Neural crest cell (in vitro differentiated cells): ENCODE measurements around the gene C16orf82. TPM values are rescaled to one million over a fixed set of nuclear protein-coding genes. Genes with fewer than 3 reads are reported as not detected.

Experiments used
- DNase-seq: peaks from one replicate; pipeline ENCODE4 v3.0.0; 2021; ENCODE audit warnings: low read depth, mixed read lengths, low spot score
- H3K27ac Mint-ChIP-seq: one replicate; pipeline ENCODE4 v1.8.0; 2021; ENCODE audit warnings: mild to moderate bottlenecking, mixed read lengths; ENCODE audit not compliant: unreplicated experiment
- H3K27me3 Mint-ChIP-seq: 2 replicates; pipeline ENCODE4 v1.8.0; 2021; ENCODE audit warnings: low read depth, mild to moderate bottlenecking, mixed read lengths
- H3K36me3 Mint-ChIP-seq: 2 replicates; pipeline ENCODE4 v1.8.0; 2021; ENCODE audit warnings: low read depth, mild to moderate bottlenecking, mixed read lengths
- H3K4me1 Mint-ChIP-seq: 2 replicates; pipeline ENCODE4 v1.8.0; 2021; ENCODE audit warnings: mixed read lengths
- H3K4me3 Mint-ChIP-seq: one replicate; pipeline ENCODE4 v1.8.0; 2021; ENCODE audit warnings: mild to moderate bottlenecking, mixed read lengths
- H3K9me3 Mint-ChIP-seq: 2 replicates; pipeline ENCODE4 v1.8.0; 2021; ENCODE audit warnings: mixed read lengths
- CTCF ChIP-seq: fragments of 200-600 bp; sonication (generic); conservative IDR thresholded peaks from 2 replicates; pipeline ENCODE4 v1.5.0; 2021; ENCODE audit warnings: antibody characterized with exemption, mild to moderate bottlenecking
- total RNA-seq: library from RNA; stranded (reverse); gene quantifications from 2 replicates; pipeline ENCODE4 v1.2.1, GENCODE V29; 2021

C16orf82 gene
- total RNA-seq, 1 donor from 2014 or later = 1.4 TPM

DNA sequence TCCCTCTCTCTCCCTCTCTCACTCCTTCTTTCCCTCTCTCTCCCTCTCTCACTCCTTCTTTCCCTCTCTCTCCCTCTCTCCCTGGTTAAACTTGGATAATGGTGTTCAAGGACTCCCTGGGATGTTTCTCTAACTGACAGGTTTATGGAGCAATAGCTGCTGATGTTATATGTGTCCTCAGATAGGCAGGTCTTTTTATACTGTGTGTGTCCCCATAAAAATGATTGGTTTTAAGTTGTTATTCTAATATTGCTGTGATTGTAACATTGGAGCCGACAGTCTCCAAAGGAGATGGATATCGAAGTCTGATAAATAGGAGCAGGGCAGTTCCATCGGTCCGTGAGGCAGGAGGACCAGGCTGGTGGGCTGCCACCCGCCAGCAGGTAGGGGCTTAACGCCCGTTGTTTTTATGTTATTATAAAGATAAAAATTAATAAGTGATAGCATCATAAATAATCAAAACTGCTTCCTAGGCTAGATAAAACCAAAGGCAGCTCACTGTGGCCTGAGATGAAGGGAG, 38.1 kb upstream of the C16orf82 start:
- peaks cover 3% of the 10 kb centered on the region for H3K27me3 Mint-ChIP-seq
- H3K27ac Mint-ChIP-seq = no peak overlapping the region
- TF ChIP-seq CTCF = no peak
- no peaks in the 10 kb centered on the region for H3K36me3 Mint-ChIP-seq
- no peaks in the 10 kb centered on the region for H3K9me3 Mint-ChIP-seq
- H3K4me1 Mint-ChIP-seq = no peaks in the 10 kb centered on the region
- DNase-seq = no peak
- no peak overlapping the region for H3K4me3 Mint-ChIP-seq

DNA sequence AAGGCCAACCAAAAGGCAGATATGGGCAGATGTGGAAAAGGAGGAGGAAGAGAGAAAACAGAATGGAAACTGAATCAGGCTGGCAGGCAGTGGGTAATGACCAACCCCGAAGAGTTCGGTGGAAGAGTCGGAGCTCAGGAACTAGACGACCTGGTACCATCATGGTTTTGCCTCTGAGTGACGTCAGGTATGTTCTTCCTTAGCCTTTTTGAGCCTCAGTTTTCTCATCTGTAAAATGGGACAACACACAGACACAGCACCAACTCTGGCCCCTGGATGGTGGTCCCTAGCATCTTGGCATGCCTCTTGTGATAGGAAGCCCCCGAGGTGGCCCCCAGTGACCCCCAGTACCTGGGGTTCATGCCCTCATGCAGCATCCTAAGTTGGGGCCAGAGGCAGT, 37.2 kb upstream of the C16orf82 start:
- Mint-ChIP-seq H3K4me1 (no peaks in the 10 kb centered on the region), H3K27me3 (peaks cover 3% of the 10 kb centered on the region), H3K27ac (no peak overlapping the region), H3K36me3 (no peaks in the 10 kb centered on the region), H3K4me3 (no peak overlapping the region), H3K9me3 (no peaks in the 10 kb centered on the region)
- TF ChIP-seq CTCF = no peak
- no peak for DNase-seq

- TF ChIP-seq CTCF = no peak
- Mint-ChIP-seq H3K36me3 (no peaks in the 10 kb centered on the region), H3K27ac (no peak overlapping the region), H3K27me3 (peaks cover 5% of the 10 kb centered on the region), H3K9me3 (no peaks in the 10 kb centered on the region), H3K4me3 (no peak overlapping the region), H3K4me1 (no peaks in the 10 kb centered on the region)
- no peak for DNase-seq
These were observed 33.3 kb upstream of the C16orf82 start for GRCh38 chr16:27033281-27033979.

- no peaks in the 10 kb centered on the region for H3K36me3 Mint-ChIP-seq
- no peaks in the 10 kb centered on the region for H3K4me1 Mint-ChIP-seq
- peaks cover 2% of the 10 kb centered on the region for H3K27me3 Mint-ChIP-seq
- H3K4me3 Mint-ChIP-seq = no peak overlapping the region
- DNase-seq = no peak
- no peaks in the 10 kb centered on the region for H3K9me3 Mint-ChIP-seq
- no peak for TF ChIP-seq CTCF
- no peak overlapping the region for H3K27ac Mint-ChIP-seq
These were observed 26.0 kb upstream of the C16orf82 start for GRCh38 chr16:27040732-27041131.

- no peak for TF ChIP-seq CTCF
- Mint-ChIP-seq H3K36me3 (no peaks in the 10 kb centered on the region), H3K9me3 (no peaks in the 10 kb centered on the region), H3K4me3 (no peak overlapping the region), H3K27ac (no peak overlapping the region), H3K4me1 (peaks cover 4% of the 10 kb centered on the region), H3K27me3 (peaks cover 2% of the 10 kb centered on the region)
- no peak for DNase-seq
These were observed 19.7 kb upstream of the C16orf82 start for GRCh38 chr16:27046958-27047518.
